GM18951 (cell line): ENCODE results near the gene CA7.

Experiments
- POLR2A ChIP-seq: IDR thresholded peaks from 4 replicates; pipeline ENCODE4 v1.6.1; 2011; ENCODE audit warnings: mild to moderate bottlenecking; ENCODE audit not compliant: insufficient read length, insufficient read depth; ENCODE audit errors: extremely low read depth
- in situ Hi-C: fragments of 300-500 bp; cut with MboI; formaldehyde crosslinking; loops from one replicate; pipeline ENCODE4 v1.12.0; 2022; ENCODE audit warnings: low sequenced_read_pairs, mixed read lengths, inconsistent platforms; ENCODE audit not compliant: unreplicated experiment

Gene CA7

GRCh38 chr16:66871840-66872239, 27.6 kb downstream of the CA7 start:
- in situ Hi-C loops = loop anchor here (25.0 kb wide), 1 partner anchor 460 kb away; no protein-coding TSS in a partner anchor

GRCh38 chr16:66872559-66872942, 28.3 kb downstream of the CA7 start:
- in situ Hi-C loops = loop anchor here (25.0 kb wide), 1 partner anchor 460 kb away; no protein-coding TSS in a partner anchor
- TF ChIP-seq POLR2A = no peak

More at GRCh38 chr16:66871840-66872239, 27.6 kb downstream of the CA7 start:
- no peak for TF ChIP-seq POLR2A

GRCh38 chr16:66872943-66873684, 28.9 kb downstream of the CA7 start:
- in situ Hi-C loops = loop anchor here (25.0 kb wide), 1 partner anchor 461 kb away; no protein-coding TSS in a partner anchor
- peak; percentile 43 for TF ChIP-seq POLR2A

- in situ Hi-C loops = loop anchor here (25.0 kb wide), 1 partner anchor 461 kb away; no protein-coding TSS in a partner anchor
- no peak for TF ChIP-seq POLR2A
Measured at GRCh38 chr16:66873685-66874055, 29.5 kb downstream of the CA7 start.

- in situ Hi-C loops = loop anchor here (25.0 kb wide), 1 partner anchor 462 kb away; no protein-coding TSS in a partner anchor
- no peak for TF ChIP-seq POLR2A
Measured at GRCh38 chr16:66874079-66874775, 30.0 kb downstream of the CA7 start.

- in situ Hi-C loops = no loop called here
- no peak for TF ChIP-seq POLR2A
Measured at GRCh38 chr16:66878067-66878466, 33.9 kb downstream of the CA7 start.

GRCh38 chr16:66880288-66881013, 36.2 kb downstream of the CA7 start, which contains the start of gene PDP2:
Gene PDP2 (plus strand): TSS chr16:66880515. CDS start chr16:66884285, 3,770 bp downstream.
- in situ Hi-C loops = no loop called here

GRCh38 chr16:66881014-66881417, 36.8 kb downstream of the CA7 start:
- TF ChIP-seq POLR2A = no peak
- in situ Hi-C loops = no loop called here

More at GRCh38 chr16:66880288-66881013, 36.2 kb downstream of the CA7 start, which contains the start of gene PDP2:
- peak; percentile 68 for TF ChIP-seq POLR2A

GRCh38 chr16:66881560-66881959, 37.3 kb downstream of the CA7 start:
- no peak for TF ChIP-seq POLR2A
- in situ Hi-C loops = no loop called here

- in situ Hi-C loops = no loop called here
- TF ChIP-seq POLR2A = no peak
Measured at GRCh38 chr16:66881964-66882508, 37.8 kb downstream of the CA7 start.

GRCh38 chr16:66882702-66883101, 38.5 kb downstream of the CA7 start:
- no peak for TF ChIP-seq POLR2A
- in situ Hi-C loops = no loop called here

- in situ Hi-C loops = no loop called here
- no peak for TF ChIP-seq POLR2A
Measured at GRCh38 chr16:66885491-66885890, 41.3 kb downstream of the CA7 start.

- TF ChIP-seq POLR2A = no peak
- in situ Hi-C loops = no loop called here
Measured at GRCh38 chr16:66886321-66886720, 42.1 kb downstream of the CA7 start.
